NCI-H146 (cell line): ENCODE results near the gene ZNF491.
"Not testable (repeated sequence)": the region's sequence is repeated elsewhere in the genome, so short reads cannot be mapped to it uniquely, and the experiment has no call there.

ENCODE experiments used
- DNase-seq: peaks from one replicate; lab custom pipeline; 2025; lab: John Stamatoyannopoulos, UW

Gene ZNF491

GRCh38 chr19:11806354-11807098, 8.2 kb downstream of the ZNF491 start:
- DNase-seq: no peak

DNA sequence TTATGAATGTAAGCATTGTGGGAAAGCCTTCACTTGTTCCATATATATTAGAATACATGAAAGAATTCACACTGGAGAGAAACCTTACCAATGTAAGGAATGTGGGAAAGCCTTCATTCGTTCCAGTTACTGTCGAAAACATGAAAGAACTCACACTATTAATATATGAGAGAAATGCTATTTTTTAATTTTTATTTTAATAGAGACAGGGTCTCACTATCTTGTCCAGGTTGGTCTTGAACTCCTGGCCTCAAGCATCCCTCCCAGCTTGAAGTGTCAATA, 8.7 kb downstream of the ZNF491 start:
- no peak for DNase-seq

GRCh38 chr19:11813703-11814028, 15.3 kb downstream of the ZNF491 start:
- peak; percentile 66 for DNase-seq

DNA sequence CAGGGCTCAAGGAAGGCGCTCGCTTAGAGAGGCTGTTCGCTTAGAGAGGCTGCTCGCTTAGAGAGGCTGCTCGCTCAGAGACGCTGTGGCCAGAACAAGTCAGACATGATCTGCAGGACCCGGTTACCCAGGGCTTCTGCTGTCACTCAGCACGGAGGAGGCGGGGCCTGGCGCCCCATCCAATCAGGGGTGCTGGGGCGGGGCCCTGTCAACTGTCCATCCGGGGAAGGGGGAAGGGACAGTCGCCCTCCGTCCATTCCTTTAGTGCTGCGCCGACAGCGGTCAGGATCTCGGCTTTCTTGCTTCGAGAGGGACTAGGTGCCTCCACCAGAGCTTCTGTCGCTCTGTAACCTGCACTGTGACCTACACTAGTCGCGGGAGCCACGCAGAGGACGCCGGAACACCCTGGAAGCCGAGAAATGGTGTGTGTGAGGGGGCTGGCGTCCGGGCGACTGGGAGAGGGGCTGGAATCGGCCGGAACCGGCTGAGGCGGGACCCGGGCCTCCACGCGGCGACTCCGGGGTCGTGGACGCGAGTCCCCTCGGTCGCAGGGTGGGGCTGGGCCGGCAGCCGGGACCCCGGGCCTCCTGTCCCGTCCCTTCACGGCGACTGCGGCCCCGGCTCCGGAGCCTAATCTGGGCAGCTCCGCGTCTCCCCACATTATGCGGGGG, 15.8 kb downstream of the ZNF491 start, which contains the start of gene ZNF440:
Gene ZNF440 (plus strand): TSS at position 245 of the 671 bp plus-strand sequence. CDS start 175 bp downstream, at position 420.
- DNase-seq: peak; percentile 99

- peak; percentile 65 for DNase-seq
These were observed 16.3 kb downstream of the ZNF491 start for GRCh38 chr19:11814700-11815035.

GRCh38 chr19:11821474-11822109, 23.3 kb downstream of the ZNF491 start:
- DNase-seq: no peak

GRCh38 chr19:11828957-11829876, 30.9 kb downstream of the ZNF491 start:
- not testable (repeated sequence) for DNase-seq

- no peak for DNase-seq
These were observed 34.1 kb downstream of the ZNF491 start for GRCh38 chr19:11832253-11832912.

GRCh38 chr19:11833541-11833940, 35.2 kb downstream of the ZNF491 start:
- DNase-seq: no peak

GRCh38 chr19:11835626-11836066, 37.3 kb downstream of the ZNF491 start:
- not testable (repeated sequence) for DNase-seq

- no peak for DNase-seq
These were observed 45.4 kb downstream of the ZNF491 start for GRCh38 chr19:11843722-11844121.

DNA sequence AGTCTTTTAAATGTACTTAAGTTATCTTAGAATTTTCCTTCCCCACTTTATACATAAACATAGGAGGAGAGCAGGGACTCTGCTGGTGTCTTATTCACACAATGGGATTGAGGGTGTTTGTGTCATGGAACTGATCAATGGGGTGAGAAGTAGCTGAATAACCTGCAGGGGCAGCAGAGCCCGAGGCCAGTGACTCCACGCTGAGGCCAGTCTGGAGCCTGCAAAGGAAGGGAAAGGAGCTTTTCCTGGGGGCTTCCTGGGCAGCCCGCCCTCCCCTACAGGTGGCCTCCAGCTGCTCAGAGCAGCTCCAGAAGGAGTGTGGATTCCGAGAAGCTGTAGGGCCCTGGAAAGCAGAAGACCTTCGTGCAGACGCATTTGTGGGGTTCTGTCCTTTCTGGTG, 49.3 kb downstream of the ZNF491 start:
- DNase-seq: peak; percentile 58

DNA sequence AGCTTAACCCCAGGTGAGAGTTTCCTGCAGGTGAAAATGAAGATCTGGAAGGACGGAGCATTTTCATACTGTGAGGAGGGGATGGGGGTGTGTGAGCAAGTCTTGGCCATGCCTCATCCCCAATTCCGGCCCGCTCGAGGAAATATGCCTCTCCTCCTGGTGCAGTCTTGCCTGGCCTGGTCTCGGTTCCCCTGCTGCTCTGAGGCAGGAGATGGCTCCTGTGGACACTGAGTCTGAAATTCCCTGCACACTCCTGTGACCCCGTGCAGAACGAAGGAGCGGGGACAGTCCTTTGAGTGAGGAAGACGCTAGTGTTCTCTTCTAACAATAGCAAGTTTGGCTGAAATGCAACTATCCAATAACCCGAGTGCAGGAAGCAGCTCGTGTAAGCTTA, 49.9 kb downstream of the ZNF491 start:
- no peak for DNase-seq

DNA sequence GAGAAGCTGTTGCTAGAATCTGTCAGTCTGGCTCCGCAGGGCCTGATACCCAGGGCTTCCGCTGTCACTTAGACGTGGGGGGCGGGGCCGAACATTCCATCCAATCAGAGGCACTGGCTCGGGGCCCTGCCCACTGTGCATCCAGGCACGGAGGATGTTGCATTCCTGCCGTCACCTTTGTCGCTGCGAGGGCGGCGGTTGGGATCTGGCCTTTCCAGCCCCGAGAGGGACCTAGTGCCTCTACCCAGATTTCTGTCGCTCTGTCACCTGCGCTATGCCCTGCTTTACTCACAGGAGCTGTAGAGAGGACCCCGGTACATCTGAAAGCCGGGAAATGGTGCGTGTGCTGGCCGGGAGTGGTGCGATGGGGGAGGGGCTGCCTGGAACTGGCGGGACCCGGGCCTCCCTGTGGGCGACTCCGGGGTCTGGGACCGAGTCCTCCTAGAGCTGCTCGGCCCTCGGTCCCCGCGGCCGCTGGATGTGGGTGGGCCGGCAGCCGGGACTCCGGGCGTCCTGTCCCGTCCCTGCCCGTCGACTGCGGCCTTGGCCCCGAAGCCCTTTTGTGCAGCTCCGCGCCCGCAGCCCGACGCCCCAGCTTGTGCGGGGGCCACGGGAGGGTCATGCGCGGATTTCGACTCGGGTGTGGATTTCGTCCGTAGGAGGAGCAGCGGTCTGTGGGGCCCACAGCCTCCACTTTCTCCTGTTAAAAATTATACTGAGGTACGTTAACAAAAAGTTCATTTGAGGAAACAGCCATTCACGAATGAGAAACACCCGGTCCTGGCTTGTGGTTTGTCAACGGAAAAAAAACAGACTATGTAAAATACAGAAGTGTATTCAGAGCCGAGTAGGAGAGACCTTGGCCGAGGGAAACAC, 50.5 kb downstream of the ZNF491 start, which contains the start of gene ZNF439:
Gene ZNF439 (plus strand): TSS at position 133 of the 876 bp plus-strand sequence. CDS start 142 bp downstream, at position 275.
- peak; percentile 97 for DNase-seq

DNA sequence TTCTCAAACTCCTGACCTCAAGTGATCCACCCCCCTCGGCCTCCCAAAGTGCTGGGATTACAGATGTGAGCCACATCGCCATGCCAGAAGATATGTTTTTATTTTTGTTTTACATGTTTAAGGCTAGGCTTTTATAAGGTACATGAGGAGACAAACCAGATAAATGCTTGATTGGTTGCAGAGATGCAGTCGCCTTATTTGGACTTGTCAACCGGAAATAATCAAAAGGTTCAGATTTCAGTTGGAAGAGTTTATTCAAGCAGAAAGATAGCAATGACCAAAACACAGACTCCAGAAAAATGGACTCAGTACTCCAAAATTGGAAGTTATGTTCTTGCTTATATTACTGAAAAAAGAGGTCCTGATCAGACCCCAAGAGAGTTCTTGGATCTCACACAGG, 52.0 kb downstream of the ZNF491 start:
- DNase-seq: not testable (repeated sequence)

DNA sequence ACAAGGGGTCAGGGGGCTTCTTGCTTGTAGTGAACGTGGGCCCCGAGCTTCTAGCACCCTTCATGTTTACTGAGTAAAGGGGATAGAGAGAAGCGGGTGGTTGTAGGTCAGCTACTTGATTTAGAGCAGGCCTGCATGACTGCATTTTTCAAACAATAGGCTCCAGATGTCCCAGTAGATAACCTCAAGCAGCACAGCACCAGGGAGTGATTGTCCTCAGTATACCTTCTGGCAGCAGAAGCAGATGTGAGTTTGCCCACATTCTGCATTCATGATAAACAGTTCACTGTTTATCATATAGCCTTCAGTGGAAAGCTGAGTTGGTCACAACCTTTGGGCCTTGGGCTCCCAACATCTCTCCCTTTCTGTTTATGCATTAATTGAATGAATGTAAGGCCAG, 55.0 kb downstream of the ZNF491 start:
- no peak for DNase-seq

- DNase-seq: no peak
These were observed 58.4 kb downstream of the ZNF491 start for GRCh38 chr19:11856596-11857250.
